Stimulated activated CD8-positive, alpha-beta memory T cell treated with anti-CD3 and anti-CD28 coated beads, Interleukin-4, amount 100 ng/mL, for 1 hour (primary cell): Measurements from ENCODE around the gene MND1.
"Not testable (repeated sequence)": the region's sequence is repeated elsewhere in the genome, so short reads cannot be mapped to it uniquely, and the experiment has no call there.

ENCODE experiments used
- DNase-seq, 2 donors: peaks; one replicate each; pipeline ENCODE4 v3.0.0-alpha.2; 2020; ENCODE audit warnings: low read depth in 2 of 2, low spot score in 1 of 2

MND1 gene

GRCh38 chr4:153438916-153439756, 94.6 kb downstream of the MND1 start:
- DNase-seq: no peak

GRCh38 chr4:153439831-153440230, 95.3 kb downstream of the MND1 start:
- DNase-seq: no peak

GRCh38 chr4:153440475-153440874, 96.0 kb downstream of the MND1 start:
- DNase-seq: no peak

- no peak for DNase-seq
Observed at GRCh38 chr4:153447175-153447905, 102.9 kb downstream of the MND1 start.

- no peak for DNase-seq
Observed at GRCh38 chr4:153448003-153448731, 103.7 kb downstream of the MND1 start.

- no peak for DNase-seq
Observed at GRCh38 chr4:153449338-153449737, 104.8 kb downstream of the MND1 start.

- no peak for DNase-seq
Observed at GRCh38 chr4:153450544-153450917, 106.0 kb downstream of the MND1 start.

- DNase-seq: not testable (repeated sequence)
Observed at GRCh38 chr4:153451145-153451544, 106.7 kb downstream of the MND1 start.

GRCh38 chr4:153451911-153452657, 107.6 kb downstream of the MND1 start:
- no peak for DNase-seq

GRCh38 chr4:153452658-153453378, 108.3 kb downstream of the MND1 start:
- DNase-seq: no peak

- DNase-seq: no peak
Observed at GRCh38 chr4:153453402-153453801, 108.9 kb downstream of the MND1 start.

- no peak for DNase-seq
Observed at GRCh38 chr4:153458969-153459368, 114.5 kb downstream of the MND1 start.

GRCh38 chr4:153461549-153461948, 117.1 kb downstream of the MND1 start:
- DNase-seq: not testable (repeated sequence)

- DNase-seq: no peak
Observed at GRCh38 chr4:153464068-153464467, 119.6 kb downstream of the MND1 start.
